Cardiac fibroblast (primary cell): ENCODE measurements around the gene ODAD3.
"Not testable (repeated sequence)": the region's sequence is repeated elsewhere in the genome, so short reads cannot be mapped to it uniquely, and the experiment has no call there.

Source experiments
- DNase-seq, 2 donors: peaks; one replicate each; pipeline versions ENCODE4 v3.0.0 to v3.0.0-alpha.2; 2010; ENCODE audit warnings: low read depth in 2 of 2
- H3K4me3 ChIP-seq, 2 donors: replicated peaks in 1 of 2; 1 replicate in 1 of 2; 2 replicates in 1 of 2; pipeline ENCODE4 v1.5.1; 2011; ENCODE audit warnings: low read depth in 2 of 2, low read length in 2 of 2, mild to moderate bottlenecking in 2 of 2, moderate library complexity in 1 of 2
- CTCF ChIP-seq: IDR thresholded peaks from one replicate; pipeline ENCODE4 v1.5.1; 2011; ENCODE audit warnings: low read depth, mild to moderate bottlenecking, low read length, inconsistent platforms

Gene ODAD3

GRCh38 chr19:11446271-11446651 lies 11.3 kb upstream of the ODAD3 start:
- TF ChIP-seq CTCF, result no peak
- DNase-seq, result no peak
- no peak overlapping the region for H3K4me3 ChIP-seq

GRCh38 chr19:11445141-11445540 lies 10.2 kb upstream of the ODAD3 start:
- H3K4me3 ChIP-seq, result no peak overlapping the region
- no peak for DNase-seq
- TF ChIP-seq CTCF, result no peak

- no peak overlapping the region for H3K4me3 ChIP-seq
- DNase-seq, result no peak
- no peak for TF ChIP-seq CTCF
Observed at GRCh38 chr19:11444059-11444458, 9.1 kb upstream of the ODAD3 start.

GRCh38 chr19:11437955-11438354 lies 3.0 kb upstream of the ODAD3 start:
- DNase-seq, result no peak
- no peak overlapping the region for H3K4me3 ChIP-seq
- no peak for TF ChIP-seq CTCF

- DNase-seq, result peak in 1 of 2 donors; percentile 33
- H3K4me3 ChIP-seq, result peak overlapping the region; percentile 83 to 93
- TF ChIP-seq CTCF, result no peak
Observed at GRCh38 chr19:11435833-11436313, 952 bp upstream of the ODAD3 start.

- H3K4me3 ChIP-seq, result peak overlapping the region; percentile 41 to 55
- TF ChIP-seq CTCF, result no peak
Observed at GRCh38 chr19:11434703-11435056, 241 bp downstream of the ODAD3 start.

GRCh38 chr19:11433526-11433925 lies 1.4 kb downstream of the ODAD3 start:
- not testable (repeated sequence) for DNase-seq, H3K4me3 ChIP-seq

More at GRCh38 chr19:11434703-11435056, 241 bp downstream of the ODAD3 start:
- DNase-seq, result no peak
